Activated B cell treated with CpG ODN at 0.5 μM for 24 hours (primary cell): ENCODE measurements around the gene PACC1. TPM values are rescaled to one million over a fixed set of nuclear protein-coding genes. Genes with fewer than 3 reads are reported as not detected.

Experiments
- ATAC-seq: fragments of 200-7000 bp; cut with Tn5 transposase; one replicate; pipeline ENCODE4 v1.10.0; 2021; ENCODE audit warnings: low read depth, mild to moderate bottlenecking, moderate library complexity
- CTCF ChIA-PET: fragments of 350-600 bp; sonication (Branson Sonifier 250); formaldehyde crosslinking; loops from one replicate; lab custom pipeline; 2021; ENCODE audit warnings: antibody characterized with exemption; lab: Charles Lee
- POLR2A ChIA-PET: fragments of 350-600 bp; sonication (Branson Sonifier 250); formaldehyde crosslinking; loops from one replicate; lab custom pipeline; 2021; ENCODE audit warnings: antibody characterized with exemption; lab: Charles Lee
- DNase-seq: peaks from one replicate; pipeline ENCODE4 v3.0.0; 2022
- H3K27ac Mint-ChIP-seq: one replicate; pipeline ENCODE4 v1.8.0; 2020; ENCODE audit warnings: mixed read lengths
- H3K27me3 Mint-ChIP-seq: one replicate; pipeline ENCODE4 v1.8.0; 2021; ENCODE audit warnings: mixed read lengths
- H3K36me3 Mint-ChIP-seq: one replicate; pipeline ENCODE4 v1.8.0; 2021; ENCODE audit warnings: low read depth, mixed read lengths
- H3K4me1 Mint-ChIP-seq: one replicate; pipeline ENCODE4 v1.8.0; 2021; ENCODE audit warnings: mixed read lengths
- H3K4me3 Mint-ChIP-seq: one replicate; pipeline ENCODE4 v1.8.0; 2020; ENCODE audit warnings: mild to moderate bottlenecking, mixed read lengths
- H3K9me3 Mint-ChIP-seq: one replicate; pipeline ENCODE4 v1.8.0; 2020; ENCODE audit warnings: mixed read lengths
- intact Hi-C: fragments of 100-400 bp; cut with micrococcal nuclease; formaldehyde crosslinking; loops from one replicate; pipeline ENCODE4 v1.15.1; 2024
- total RNA-seq: library from RNA; stranded (reverse); gene quantifications from 2 replicates; pipeline ENCODE4 v1.2.3, GENCODE V29; 2022
- TF ChIP-seq, protein P1 (sequence below): fragments of 200-600 bp; IDR thresholded peaks from one replicate; pipeline ENCODE4 v1.8.0; 2022; ENCODE audit warnings: antibody characterized with exemption, mild to moderate bottlenecking

Gene PACC1
- total RNA-seq, 1 donor from 2014 or later: 20.0 TPM

DNA sequence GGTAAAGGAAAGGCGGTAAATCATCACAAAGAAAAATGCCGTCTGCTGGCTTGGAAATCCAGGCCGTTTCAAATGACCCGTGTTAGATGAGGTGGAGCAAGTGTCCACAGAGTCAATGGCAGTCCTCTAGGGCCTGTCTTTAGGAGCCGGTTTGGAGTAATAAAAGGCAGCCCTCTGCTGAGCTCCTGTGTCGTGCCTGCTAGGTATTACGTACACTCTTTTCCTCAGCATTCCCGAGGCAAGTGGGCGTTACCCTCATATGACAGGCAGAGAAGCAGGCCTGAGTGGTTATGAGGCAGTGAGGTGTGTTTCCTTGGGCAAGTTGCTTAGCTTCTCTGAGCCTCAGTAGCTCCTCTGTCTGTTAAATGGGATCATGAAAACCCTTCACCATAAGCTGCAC, 25.7 kb upstream of the PACC1 start:
- TF ChIP-seq, protein P1, sequence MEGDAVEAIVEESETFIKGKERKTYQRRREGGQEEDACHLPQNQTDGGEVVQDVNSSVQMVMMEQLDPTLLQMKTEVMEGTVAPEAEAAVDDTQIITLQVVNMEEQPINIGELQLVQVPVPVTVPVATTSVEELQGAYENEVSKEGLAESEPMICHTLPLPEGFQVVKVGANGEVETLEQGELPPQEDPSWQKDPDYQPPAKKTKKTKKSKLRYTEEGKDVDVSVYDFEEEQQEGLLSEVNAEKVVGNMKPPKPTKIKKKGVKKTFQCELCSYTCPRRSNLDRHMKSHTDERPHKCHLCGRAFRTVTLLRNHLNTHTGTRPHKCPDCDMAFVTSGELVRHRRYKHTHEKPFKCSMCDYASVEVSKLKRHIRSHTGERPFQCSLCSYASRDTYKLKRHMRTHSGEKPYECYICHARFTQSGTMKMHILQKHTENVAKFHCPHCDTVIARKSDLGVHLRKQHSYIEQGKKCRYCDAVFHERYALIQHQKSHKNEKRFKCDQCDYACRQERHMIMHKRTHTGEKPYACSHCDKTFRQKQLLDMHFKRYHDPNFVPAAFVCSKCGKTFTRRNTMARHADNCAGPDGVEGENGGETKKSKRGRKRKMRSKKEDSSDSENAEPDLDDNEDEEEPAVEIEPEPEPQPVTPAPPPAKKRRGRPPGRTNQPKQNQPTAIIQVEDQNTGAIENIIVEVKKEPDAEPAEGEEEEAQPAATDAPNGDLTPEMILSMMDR: no peak
- no peaks in the 10 kb centered on the region for H3K27me3 Mint-ChIP-seq
- POLR2A ChIA-PET: no interaction called here
- H3K9me3 Mint-ChIP-seq: no peaks in the 10 kb centered on the region
- no peak overlapping the region for H3K27ac Mint-ChIP-seq
- H3K4me3 Mint-ChIP-seq: no peak overlapping the region
- peaks cover 4% of the 10 kb centered on the region for H3K4me1 Mint-ChIP-seq
- ATAC-seq (no peak), DNase-seq (no peak)
- H3K36me3 Mint-ChIP-seq: peaks cover 19% of the 10 kb centered on the region
- intact Hi-C loops: no loop called here
- CTCF ChIA-PET: no interaction called here

DNA sequence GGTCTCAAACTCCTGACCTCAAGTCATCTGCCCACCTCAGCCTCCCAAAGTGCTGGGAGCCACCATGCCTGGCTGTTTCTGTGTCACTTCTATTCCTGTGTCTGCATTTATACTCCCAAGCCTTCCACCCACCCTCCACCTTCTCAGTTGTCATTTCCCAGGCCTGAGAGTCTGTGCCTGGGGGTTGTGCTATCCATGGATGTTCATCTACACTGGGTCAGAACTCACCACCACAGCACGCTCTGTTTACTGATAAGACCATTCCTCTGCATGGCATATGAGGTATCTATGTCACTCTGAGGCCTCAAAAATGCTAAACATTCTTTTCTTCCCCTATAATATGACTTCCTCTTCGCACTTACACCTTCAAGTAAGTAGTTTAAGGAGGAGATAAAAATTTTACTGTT, 24.1 kb upstream of the PACC1 start:
- no peak for ATAC-seq
- TF ChIP-seq, protein P1: no peak
- Mint-ChIP-seq H3K36me3 (peaks cover 9% of the 10 kb centered on the region), H3K4me3 (no peak overlapping the region), H3K27ac (no peak overlapping the region), H3K4me1 (peaks cover 10% of the 10 kb centered on the region), H3K9me3 (no peaks in the 10 kb centered on the region), H3K27me3 (no peaks in the 10 kb centered on the region)
- intact Hi-C loops: loop anchor here (10.0 kb wide), 1 partner anchor 924 kb away; no protein-coding TSS in a partner anchor
- CTCF ChIA-PET: no interaction called here
- no peak for DNase-seq
- POLR2A ChIA-PET: no interaction called here

DNA sequence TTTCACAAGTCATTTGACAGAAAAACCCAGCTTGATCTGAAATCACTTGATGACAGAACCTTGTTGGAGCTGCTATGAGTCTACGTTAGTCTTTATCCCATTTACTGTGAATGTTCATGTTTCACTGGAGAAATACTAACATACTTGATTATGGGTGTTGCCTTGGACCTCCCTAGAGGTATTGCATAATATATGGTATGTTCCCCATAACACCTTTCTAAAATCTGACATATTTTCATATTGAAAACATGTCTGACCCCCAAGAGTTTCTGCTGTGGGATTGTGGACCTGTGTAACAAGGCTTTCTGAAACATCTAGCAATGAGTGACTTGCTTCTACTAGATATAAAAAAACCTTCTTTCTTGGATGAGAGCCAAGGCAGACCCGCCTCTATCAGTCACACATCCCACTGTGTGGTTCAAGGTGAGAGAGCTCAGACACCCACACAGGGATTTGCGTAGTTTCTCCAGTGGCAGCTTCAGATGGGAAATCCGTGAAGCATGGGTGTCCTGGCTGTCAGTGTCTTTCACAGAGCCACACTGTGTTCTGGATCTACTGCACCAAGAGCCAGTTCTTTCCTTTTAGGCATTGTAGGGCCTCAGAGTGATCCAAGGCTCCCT, 22.6 kb upstream of the PACC1 start:
- ATAC-seq: no peak
- H3K36me3 Mint-ChIP-seq: peaks cover 2% of the 10 kb centered on the region
- no peak overlapping the region for H3K27ac Mint-ChIP-seq
- intact Hi-C loops: loop anchor here (10.0 kb wide), 1 partner anchor 922 kb away; no protein-coding TSS in a partner anchor
- H3K9me3 Mint-ChIP-seq: no peaks in the 10 kb centered on the region
- POLR2A ChIA-PET: no interaction called here
- DNase-seq: no peak
- H3K4me3 Mint-ChIP-seq: no peak overlapping the region
- H3K4me1 Mint-ChIP-seq: peaks cover 18% of the 10 kb centered on the region
- no peaks in the 10 kb centered on the region for H3K27me3 Mint-ChIP-seq
- CTCF ChIA-PET: interaction anchor here (0.7 to 1.6 kb wide), 2 partner anchors 18 to 228 kb away, joined by 3 to 6 read pairs; no protein-coding TSS in a partner anchor
- TF ChIP-seq, protein P1: no peak

DNA sequence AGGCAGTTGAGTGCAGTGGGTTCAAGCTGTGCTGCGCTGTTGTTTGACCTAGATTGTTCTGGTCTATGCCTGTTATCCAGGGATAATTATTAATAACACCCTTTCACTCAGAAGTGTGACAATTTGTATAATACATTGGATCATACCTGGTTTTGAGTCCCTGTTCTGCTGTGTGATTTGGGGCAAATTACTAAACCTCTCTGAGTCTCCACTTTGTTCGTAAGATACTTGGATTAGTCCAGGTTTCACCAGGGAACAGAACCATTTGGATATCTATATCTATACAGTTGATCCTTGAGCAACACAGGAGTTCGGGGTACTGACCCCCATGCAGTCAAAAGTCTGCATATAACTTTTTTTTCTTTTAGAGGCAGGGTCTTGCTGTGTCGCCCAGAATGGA, 20.3 kb upstream of the PACC1 start:
- H3K4me1 Mint-ChIP-seq: peaks cover 16% of the 10 kb centered on the region
- no peak overlapping the region for H3K27ac Mint-ChIP-seq
- ChIA-PET POLR2A (no interaction called here), CTCF (no interaction called here)
- peaks cover 1% of the 10 kb centered on the region for H3K36me3 Mint-ChIP-seq
- no peak overlapping the region for H3K4me3 Mint-ChIP-seq
- intact Hi-C loops: loop anchor here (10.0 kb wide), 1 partner anchor 920 kb away; no protein-coding TSS in a partner anchor
- DNase-seq: no peak
- no peaks in the 10 kb centered on the region for H3K27me3 Mint-ChIP-seq
- TF ChIP-seq, protein P1: no peak
- ATAC-seq: no peak
- no peaks in the 10 kb centered on the region for H3K9me3 Mint-ChIP-seq

DNA sequence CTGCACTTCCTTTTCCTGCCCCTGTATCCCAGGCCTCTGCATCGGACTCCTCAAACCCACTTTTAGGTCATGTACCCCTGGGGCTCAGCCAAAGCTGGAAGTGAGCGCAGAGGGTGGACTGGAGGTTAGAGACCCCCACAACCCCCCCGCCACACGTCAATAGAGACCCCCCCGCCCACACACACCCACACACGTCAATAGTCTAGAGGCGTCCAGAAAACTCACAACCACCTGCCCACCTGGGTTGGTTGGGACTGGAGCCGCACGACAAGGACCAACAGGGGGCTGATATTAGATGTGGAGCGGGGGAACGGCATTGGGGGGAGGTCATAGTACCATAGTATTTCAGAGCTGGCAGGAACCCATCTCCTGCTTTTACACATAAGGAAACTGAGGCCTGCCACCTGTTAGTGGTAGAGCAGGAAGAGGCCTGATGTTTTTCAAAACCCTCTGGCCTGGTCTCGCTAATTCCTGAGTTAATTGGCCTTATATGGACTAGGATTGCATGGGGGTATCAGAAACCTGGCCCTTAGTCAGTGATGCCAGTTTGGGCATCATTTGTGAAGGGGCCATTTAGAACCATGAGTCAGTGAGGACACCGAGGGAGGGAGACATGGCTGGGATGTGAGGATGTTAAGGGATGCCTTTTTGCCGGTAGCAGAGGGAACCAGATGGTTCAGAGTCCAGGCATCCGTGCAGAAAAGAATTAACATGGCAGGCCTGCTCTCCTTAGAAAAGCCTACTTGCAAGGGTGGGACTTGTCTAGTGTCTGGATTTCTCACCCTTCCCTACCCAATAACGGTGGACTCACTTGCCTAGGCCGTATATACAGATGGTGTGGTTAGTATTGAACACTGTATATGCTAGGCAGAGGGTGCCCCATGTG, 19.1 kb upstream of the PACC1 start:
- TF ChIP-seq, protein P1: no peak
- Mint-ChIP-seq H3K27me3 (no peaks in the 10 kb centered on the region), H3K9me3 (no peaks in the 10 kb centered on the region), H3K4me3 (peak overlapping the region; percentile 78), H3K27ac (no peak overlapping the region), H3K36me3 (peaks cover under 1% of the 10 kb centered on the region), H3K4me1 (peaks cover 16% of the 10 kb centered on the region)
- ChIA-PET CTCF (interaction anchor here (1.9 kb wide), 1 partner anchor 22 kb away, joined by 7 read pairs; no protein-coding TSS in a partner anchor), POLR2A (interaction anchor here (1.1 to 1.7 kb wide), 4 partner anchors 19 to 399 kb away, joined by 3 to 21 read pairs (median 6); partner anchors contain the start of genes NSL1 and PACC1)
- intact Hi-C loops: loop anchor here (1.0 to 10.0 kb wide), 3 partner anchors 125 to 919 kb away; partner anchors contain the start of genes DTL and INTS7
- DNase-seq: no peak
- no peak for ATAC-seq
